PC-9 (cell line): ENCODE measurements around the gene KRTAP27-1. TPM values are rescaled to one million over a fixed set of nuclear protein-coding genes. Genes with fewer than 3 reads are reported as not detected.
A peak's percentile ranks its signal among the peaks of the same experiment; 100 is the strongest.

Source experiments
- BruUV-seq: library from RNA; stranded (reverse); fragments of 400-500 nt; replicated peaks from 2 replicates; lab custom pipeline; 2021; lab: Mats Ljungman, UMichigan
- CTCF ChIA-PET: fragments of 300-600 bp; sonication (Branson Sonifier 250); formaldehyde crosslinking; loops from one replicate; lab custom pipeline; 2022; ENCODE audit warnings: antibody characterized with exemption; lab: Charles Lee
- POLR2A ChIA-PET: fragments of 300-600 bp; sonication (Branson Sonifier 250); formaldehyde crosslinking; loops from one replicate; lab custom pipeline; 2022; ENCODE audit warnings: antibody characterized with exemption; ENCODE audit not compliant: unreplicated experiment; lab: Charles Lee
- DNase-seq, 2 experiments: peaks; one replicate each; pipeline versions ENCODE4 v3.0.0 to v3.0.0-alpha.2; 2015 to 2022; ENCODE audit warnings: mixed read lengths in 1 of 2
- H2AFZ ChIP-seq: fragments of 200-600 bp; sonication (generic); 2 replicates; pipeline ENCODE4 v1.8.1; 2017; ENCODE audit warnings: antibody characterized with exemption
- H3F3A ChIP-seq: fragments of 200-600 bp; sonication (generic); 2 replicates; pipeline ENCODE4 v1.8.1; 2017; ENCODE audit warnings: antibody characterized with exemption, mild to moderate bottlenecking, low read depth; ENCODE audit not compliant: insufficient read depth
- H3K27ac ChIP-seq: fragments of 200-600 bp; sonication (generic); 2 replicates; pipeline ENCODE4 v1.6.1; 2016; ENCODE audit warnings: mixed run types
- H3K27me3 ChIP-seq: fragments of 200-600 bp; sonication (generic); 2 replicates; pipeline ENCODE4 v1.6.1; 2016; ENCODE audit warnings: low read depth, mixed run types; ENCODE audit not compliant: insufficient read depth
- H3K36me3 ChIP-seq: fragments of 200-600 bp; sonication (generic); 2 replicates; pipeline ENCODE4 v1.6.1; 2016; ENCODE audit warnings: low read depth, mixed run types
- H3K4me1 ChIP-seq: fragments of 200-600 bp; sonication (generic); replicated peaks from 2 replicates; pipeline ENCODE4 v1.6.1; 2016; ENCODE audit warnings: mixed run types; ENCODE audit not compliant: insufficient read depth
- H3K4me2 ChIP-seq: fragments of 200-600 bp; sonication (generic); 2 replicates; pipeline ENCODE4 v1.6.1; 2017; ENCODE audit warnings: mixed run types
- H3K4me3 ChIP-seq: fragments of 200-600 bp; sonication (generic); 2 replicates; pipeline ENCODE4 v1.6.1; 2016; ENCODE audit warnings: mixed run types
- H3K79me2 ChIP-seq: fragments of 200-600 bp; sonication (generic); 2 replicates; pipeline ENCODE4 v1.6.1; 2017; ENCODE audit warnings: low read depth, mixed run types
- H3K9me2 ChIP-seq: fragments of 200-600 bp; sonication (generic); 2 replicates; pipeline ENCODE4 v1.8.1; 2017; ENCODE audit warnings: mild to moderate bottlenecking; ENCODE audit not compliant: insufficient read depth
- H3K9me3 ChIP-seq: fragments of 200-600 bp; sonication (generic); 2 replicates; pipeline ENCODE4 v1.8.1; 2016; ENCODE audit warnings: low read depth; ENCODE audit not compliant: insufficient read depth
- H4K20me1 ChIP-seq: fragments of 200-600 bp; sonication (generic); 2 replicates; pipeline ENCODE4 v1.8.1; 2017; ENCODE audit not compliant: insufficient read depth
- CTCF ChIP-seq: fragments of 200-600 bp; sonication (generic); conservative IDR thresholded peaks from 2 replicates; pipeline ENCODE4 v1.6.1; 2017; ENCODE audit warnings: mixed run types, antibody characterized with exemption, mild to moderate bottlenecking, moderate library complexity
- EZH2 ChIP-seq: fragments of 200-600 bp; sonication (generic); IDR thresholded peaks from 2 replicates; pipeline ENCODE4 v1.8.0; 2017; ENCODE audit warnings: antibody characterized with exemption, low read depth
- intact Hi-C: fragments of 100-400 bp; cut with micrococcal nuclease; formaldehyde crosslinking; loops from one replicate; pipeline ENCODE4 v1.10.0; 2022; ENCODE audit not compliant: unreplicated experiment
- total RNA-seq: library from RNA; stranded (reverse); gene quantifications from 2 replicates; pipeline ENCODE4 v1.2.3, GENCODE V29; 2021

KRTAP27-1 gene
- total RNA-seq, 1 experiment from 2014 or later: not detected

GRCh38 chr21:30340714-30341573 is 3.5 kb upstream of the KRTAP27-1 start:
- POLR2A ChIA-PET: no interaction called here
- intact Hi-C loops: loop anchor here (5.0 kb wide), 1 partner anchor 66 kb away; no protein-coding TSS in a partner anchor
- peak; percentile 89 for TF ChIP-seq CTCF
- no peak for TF ChIP-seq EZH2

GRCh38 chr21:30338717-30339116 is 1.2 kb upstream of the KRTAP27-1 start:
- H2AFZ ChIP-seq: no peak overlapping the region
- DNase-seq: no peak
- H3K9me3 ChIP-seq: no peaks in the 10 kb centered on the region
- CTCF ChIA-PET: no interaction called here
- intact Hi-C loops: no loop called here
- no peaks in the 10 kb centered on the region for H4K20me1 ChIP-seq
- H3K4me3 ChIP-seq: no peak overlapping the region
- H3K9me2 ChIP-seq: no peaks in the 10 kb centered on the region
- no peaks in the 10 kb centered on the region for H3F3A ChIP-seq
- no peak for TF ChIP-seq EZH2
- TF ChIP-seq CTCF: no peak
- no peak overlapping the region for H3K4me2 ChIP-seq
- BruUV-seq: no TSS peak
- no peak overlapping the region for H3K27ac ChIP-seq
- POLR2A ChIA-PET: no interaction called here
- H3K4me1 ChIP-seq: peaks cover 8% of the 10 kb centered on the region
- no peaks in the 10 kb centered on the region for H3K79me2 ChIP-seq
- no peaks in the 10 kb centered on the region for H3K27me3 ChIP-seq
- H3K36me3 ChIP-seq: no peaks in the 10 kb centered on the region

More at GRCh38 chr21:30340714-30341573, 3.5 kb upstream of the KRTAP27-1 start:
- H4K20me1 ChIP-seq: no peaks in the 10 kb centered on the region
- peaks cover 8% of the 10 kb centered on the region for H3K4me1 ChIP-seq
- H3K9me3 ChIP-seq: no peaks in the 10 kb centered on the region
- no peak overlapping the region for H2AFZ ChIP-seq
- H3K27me3 ChIP-seq: no peaks in the 10 kb centered on the region
- no TSS peak for BruUV-seq
- H3K4me3 ChIP-seq: no peak overlapping the region
- CTCF ChIA-PET: no interaction called here
- no peaks in the 10 kb centered on the region for H3K79me2 ChIP-seq
- no peaks in the 10 kb centered on the region for H3F3A ChIP-seq
- no peak overlapping the region for H3K4me2 ChIP-seq
- H3K36me3 ChIP-seq: no peaks in the 10 kb centered on the region
- no peak for DNase-seq
- H3K9me2 ChIP-seq: no peaks in the 10 kb centered on the region
- H3K27ac ChIP-seq: no peak overlapping the region

- Histone ChIP-seq H3K79me2 (no peaks in the 10 kb centered on the region), H3K27me3 (no peaks in the 10 kb centered on the region), H4K20me1 (no peaks in the 10 kb centered on the region), H3K4me3 (no peak overlapping the region), H3K27ac (no peak overlapping the region), H3K4me2 (no peak overlapping the region), H2AFZ (no peak overlapping the region), H3K9me2 (no peaks in the 10 kb centered on the region), H3K36me3 (no peaks in the 10 kb centered on the region), H3F3A (no peaks in the 10 kb centered on the region), H3K9me3 (no peaks in the 10 kb centered on the region), H3K4me1 (peaks cover 8% of the 10 kb centered on the region)
- DNase-seq: no peak
- TF ChIP-seq EZH2 (no peak), CTCF (no peak)
- no TSS peak for BruUV-seq
- ChIA-PET POLR2A (interaction anchor here (0.6 kb wide), 1 partner anchor 70 kb away, joined by 11 read pairs; no protein-coding TSS in a partner anchor), CTCF (no interaction called here)
- intact Hi-C loops: no loop called here
Measured at GRCh38 chr21:30337772-30338171, 278 bp upstream of the KRTAP27-1 start.
